ENCODE results near the gene PDE2A.

Gene PDE2A

DNA sequence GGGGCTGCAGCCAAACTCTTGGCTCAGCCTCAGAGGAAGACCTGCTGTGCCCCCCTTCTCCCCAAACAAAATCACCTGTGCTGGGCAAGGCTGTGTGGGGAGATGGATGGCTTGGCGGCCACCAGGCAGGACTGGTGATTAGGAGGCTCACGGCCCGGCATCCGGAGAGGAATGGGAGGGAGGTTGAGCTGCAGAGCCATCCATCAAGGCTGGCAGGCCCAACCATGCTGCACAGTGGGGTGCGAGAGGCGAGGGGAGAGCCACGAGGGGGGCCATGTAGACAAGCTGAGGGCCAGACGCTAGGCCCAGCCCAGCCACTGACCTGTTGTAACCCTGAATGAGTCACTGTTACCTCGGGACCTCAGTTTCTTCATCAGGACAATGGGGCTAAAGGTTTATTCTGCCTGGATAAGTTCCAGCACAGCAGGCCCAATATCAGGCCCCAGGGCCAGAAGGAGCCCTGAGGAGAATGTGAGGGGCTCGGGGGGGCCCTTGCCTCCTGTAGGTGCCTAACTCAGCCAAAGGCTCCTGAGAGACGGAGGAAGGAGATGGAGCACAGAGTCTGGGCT is 18.2 kb downstream of the PDE2A start:
- DNase-seq, result no peak

DNA sequence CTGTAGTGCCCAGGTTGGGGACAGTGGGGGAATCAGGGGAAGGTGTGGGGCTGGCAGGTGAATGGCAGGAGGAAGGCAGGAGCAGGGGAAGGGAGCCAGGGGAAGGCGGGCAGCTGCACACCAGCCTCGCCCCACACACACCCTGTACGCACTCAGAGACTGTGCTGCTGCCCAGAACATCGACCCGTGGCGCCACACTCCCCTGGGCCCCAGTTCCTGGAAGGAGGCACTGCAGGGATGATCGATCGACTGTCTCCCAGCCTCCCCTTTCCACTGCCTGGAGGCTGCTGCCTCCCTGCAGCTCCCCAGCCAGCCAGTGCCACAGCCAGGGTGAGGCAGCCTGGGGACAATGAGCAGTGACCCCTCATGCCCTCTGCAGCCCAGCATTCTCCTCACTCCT is 19.2 kb downstream of the PDE2A start:
- no peak for DNase-seq

DNA sequence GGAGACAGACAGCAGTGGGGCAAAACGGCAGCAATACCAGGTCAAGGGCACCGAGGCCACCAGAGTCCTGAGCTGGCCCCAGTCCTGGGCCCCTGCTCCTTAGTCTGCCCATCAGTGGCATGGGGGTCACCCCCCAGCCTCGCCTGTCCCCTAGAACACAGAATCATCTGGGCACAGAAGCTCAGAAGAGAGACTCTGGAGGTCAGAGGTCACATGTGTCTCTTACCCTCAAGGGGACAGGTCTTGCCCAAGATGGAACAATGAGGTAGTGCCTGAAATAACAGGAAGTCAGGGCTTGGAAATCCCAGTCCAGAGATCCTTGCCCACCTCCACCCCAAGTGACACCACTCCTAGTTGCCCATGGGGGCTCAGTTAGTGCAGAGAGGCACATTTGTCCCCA is 20.6 kb downstream of the PDE2A start:
- DNase-seq, result no peak

DNA sequence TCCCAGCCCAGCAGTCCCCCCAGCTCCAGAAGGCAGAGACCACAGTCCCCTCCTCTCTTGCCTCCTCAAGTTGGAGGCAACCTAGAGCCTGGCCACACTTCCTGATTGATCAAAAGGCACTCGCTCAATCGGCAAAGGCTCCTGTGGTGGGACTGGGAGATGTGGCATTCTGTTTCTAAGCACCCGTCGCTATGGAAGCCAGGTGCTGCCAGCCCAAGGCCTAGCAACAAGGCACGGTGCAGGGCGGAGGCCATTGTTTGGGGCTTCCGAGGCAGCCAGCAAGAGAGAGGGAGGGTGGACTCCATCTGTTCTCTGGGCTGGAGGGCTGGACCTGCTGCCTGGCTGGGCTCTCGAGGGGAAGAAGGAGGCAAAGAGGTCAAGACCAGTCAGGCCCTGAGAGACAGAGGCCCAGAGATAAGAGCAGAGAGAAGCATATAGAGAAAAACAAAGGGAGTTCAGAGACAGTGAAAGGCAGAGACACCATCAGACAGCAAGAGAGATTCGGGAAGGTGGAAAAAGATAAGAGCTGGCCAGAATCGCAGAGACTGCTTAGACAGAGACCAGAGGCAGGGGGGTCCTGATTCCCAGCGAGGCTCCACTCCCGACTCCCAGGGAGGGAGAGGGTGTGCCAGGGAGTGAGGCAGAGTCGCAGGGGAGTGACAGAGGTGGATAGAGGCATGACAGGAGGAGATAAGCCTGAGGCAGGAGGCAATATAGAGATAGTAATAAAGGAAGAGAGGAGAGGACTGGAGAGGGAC is 21.2 kb downstream of the PDE2A start:
- DNase-seq, result peak in 1 of 2 experiments; percentile 22

DNA sequence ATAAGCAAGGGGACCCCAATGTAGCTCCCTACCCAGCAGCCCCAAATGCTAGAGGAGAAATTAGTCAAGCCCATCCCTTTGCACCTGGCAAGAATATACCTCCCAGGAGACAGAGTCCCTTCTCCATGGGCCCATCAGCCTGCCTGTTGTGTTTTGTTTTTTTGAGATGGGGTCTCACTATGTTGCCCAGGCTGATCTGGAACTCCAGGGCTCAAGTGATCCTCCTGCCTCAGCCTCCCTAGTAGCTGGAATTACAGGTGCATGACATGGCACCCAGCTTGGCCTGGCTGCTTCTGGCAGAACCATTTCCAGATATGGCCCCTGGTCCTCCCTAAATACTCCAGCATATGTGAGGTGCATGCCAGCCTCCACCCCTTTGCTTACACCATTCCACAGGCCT is 22.1 kb downstream of the PDE2A start:
- DNase-seq, result no peak

DNA sequence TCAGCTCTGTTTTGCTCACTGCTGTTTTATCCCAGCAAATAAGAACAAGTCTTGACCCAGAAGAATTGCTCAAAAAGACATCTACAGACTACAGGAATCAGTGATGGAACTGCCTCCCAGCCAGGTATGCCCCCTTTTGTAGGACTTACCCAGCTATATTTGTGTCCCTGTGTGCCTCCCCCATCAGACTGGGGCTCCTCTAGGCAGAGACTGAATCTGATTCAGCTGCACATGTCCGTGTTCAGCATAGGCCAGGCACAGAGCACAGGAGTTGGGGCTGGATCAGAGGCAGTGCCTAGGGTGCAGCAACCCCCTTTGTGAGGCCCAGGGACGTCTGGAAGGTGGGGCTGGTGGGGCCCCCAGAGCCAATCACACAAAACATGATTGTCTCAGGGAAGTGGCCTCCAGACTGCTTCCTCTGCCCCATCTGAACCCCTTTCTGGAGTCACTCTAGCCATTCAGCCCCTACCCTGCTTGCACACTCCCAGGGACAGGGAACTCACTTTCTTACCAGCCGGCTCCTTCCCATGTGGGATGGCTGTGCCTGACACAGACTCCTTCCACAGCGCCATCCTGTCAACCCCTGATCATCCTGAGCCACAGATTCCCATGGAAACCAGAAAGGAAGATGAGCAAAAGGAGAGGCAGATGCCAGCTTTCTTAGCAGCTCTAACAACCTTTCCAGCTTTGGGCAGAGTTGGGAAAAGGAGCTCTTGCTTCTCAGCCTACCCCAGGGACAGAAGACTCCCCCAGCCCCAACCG is 24.8 kb downstream of the PDE2A start:
- DNase-seq, result no peak

DNA sequence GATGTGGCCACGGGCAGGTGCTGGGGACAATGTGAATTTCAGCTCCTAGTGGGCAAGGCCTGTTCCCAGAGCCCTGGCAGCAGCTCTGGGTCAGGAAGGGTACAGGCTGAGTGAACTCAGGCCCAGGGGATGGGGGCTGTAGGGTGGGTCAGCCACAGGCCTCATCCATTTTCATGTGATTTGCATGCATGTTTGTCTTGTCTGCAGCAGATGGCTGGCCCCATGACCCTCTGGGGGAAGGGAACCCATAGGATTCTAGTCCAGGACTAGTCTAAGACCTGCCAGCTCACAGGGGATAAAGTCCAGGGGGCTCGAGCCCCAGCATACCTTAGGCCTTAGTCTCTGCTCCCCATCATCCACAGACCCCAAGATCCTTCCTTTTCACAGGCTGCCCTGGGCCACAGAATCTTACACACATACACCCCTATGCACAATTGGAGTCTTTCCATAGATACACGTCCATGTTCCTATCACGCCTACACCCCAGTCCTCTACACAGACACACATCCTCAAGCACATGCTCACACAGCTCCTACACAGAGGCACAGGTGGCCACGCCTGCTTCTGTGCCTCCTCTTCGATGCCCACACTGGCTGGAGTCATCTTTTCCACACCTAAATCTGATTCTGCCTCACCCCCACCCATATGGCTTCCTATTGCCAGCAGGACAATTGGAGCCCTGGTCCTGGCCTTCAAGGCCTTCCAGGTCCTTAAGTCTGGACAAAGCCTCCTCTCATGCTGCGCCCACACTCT is 25.7 kb downstream of the PDE2A start:
- no peak for DNase-seq

DNA sequence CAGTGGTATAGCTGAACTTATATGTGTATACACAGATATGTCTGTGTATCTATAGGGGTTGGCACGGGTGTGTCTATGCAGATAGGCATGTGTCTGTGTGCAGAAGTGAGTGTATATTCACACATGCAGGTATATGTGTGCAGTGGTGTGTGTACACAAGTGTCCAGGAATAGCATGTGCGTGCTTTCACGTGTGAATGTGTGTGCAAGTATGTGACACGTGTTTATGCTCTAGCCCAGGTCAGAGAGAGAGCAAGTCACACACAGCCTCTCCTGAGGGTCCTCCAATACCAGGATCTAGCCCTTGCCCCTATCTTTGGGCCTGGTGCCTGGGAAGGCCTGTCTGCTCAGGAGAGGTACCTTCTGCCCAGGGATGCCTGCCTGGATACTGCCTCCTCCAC is 26.3 kb downstream of the PDE2A start:
- no peak for DNase-seq

DNA sequence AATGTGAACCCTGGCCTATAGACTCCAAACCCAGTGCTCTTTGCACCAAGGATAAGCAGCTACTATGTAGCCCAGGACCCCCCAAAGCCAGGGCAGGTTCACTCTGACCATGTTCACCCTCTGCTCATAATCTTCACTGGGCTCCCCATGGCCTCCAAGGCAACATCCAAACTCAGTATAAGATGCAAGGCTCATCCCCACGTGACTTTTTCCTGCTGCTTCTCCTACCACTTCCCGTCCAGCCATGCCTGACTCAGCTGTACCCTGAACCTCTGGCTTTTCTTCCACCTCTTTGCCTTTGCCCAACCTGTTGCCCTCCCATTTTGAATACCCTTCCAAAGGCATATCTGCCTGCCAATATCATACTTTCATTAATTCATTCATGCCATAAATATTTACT is 27.8 kb downstream of the PDE2A start:
- no peak for DNase-seq

DNA sequence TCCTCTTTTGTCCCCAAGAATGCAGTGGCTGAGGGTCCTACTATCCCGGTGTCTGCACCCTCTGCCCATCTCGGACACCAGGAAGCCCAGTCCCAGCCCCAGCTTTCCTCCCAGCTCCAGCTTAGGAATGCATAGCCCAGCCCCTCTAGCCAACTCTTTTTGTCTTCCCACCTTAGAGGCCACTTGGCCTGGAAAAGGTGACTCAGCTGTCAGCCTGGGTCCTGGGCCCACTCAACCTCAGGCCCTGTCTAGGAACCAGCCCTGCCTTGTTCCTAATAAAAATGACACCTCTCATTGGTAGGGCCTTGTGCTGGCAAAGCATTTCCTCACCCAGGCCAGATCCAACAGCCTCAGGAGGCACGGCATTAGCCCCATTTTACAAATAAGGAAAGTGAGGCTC is 28.2 kb downstream of the PDE2A start:
- no peak for DNase-seq

DNA sequence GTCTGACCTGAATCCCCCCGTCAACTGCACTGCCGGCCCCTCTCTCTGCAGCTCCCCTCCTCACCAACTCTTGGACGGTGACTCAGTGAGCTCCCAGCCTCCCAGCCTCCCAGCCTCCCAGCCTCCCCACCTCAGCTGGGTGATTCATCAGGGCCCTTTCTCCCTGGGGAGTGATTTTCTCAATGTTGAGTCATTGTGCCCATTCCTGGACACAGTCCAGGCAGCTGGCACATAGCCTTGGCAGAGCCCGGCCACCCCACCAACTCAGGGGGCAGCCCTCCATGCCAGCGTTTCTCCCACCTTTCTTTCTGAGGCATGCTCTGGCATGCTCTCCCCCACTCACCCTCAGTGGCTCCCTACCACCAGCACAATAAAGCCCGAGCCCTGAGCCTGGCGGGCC is 30.7 kb downstream of the PDE2A start:
- no peak for DNase-seq

DNA sequence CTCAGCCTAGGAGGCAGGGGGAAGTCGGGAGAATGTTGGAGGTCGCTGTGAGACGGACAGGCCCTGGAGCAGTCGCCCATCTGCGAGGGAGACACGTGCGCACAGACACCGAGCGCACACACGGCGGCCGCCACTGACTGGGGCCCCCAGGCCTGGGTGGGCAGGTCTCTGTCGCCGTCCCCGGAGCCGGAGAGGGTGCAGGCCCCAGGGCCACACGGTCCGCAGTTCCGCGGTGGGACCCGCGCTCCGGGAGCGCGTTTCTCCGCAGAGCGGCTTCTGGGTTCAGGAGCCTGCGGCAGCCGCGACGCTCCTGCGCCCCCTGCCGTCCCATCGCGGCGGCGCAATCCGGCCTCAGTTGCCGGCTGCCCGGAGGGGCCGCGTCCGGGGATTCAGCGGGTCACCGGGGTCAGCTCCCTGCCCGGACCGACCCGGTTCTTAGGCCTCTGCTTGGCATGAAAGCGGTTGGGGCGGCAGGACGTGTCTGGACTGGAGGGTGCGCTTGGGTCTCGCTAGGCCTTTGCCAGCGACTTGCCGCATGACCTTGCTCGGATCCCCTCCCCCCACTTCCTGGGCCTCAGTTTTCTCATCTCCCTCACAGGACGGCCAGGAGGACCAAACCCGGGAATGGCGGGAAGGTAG is 31.2 kb downstream of the PDE2A start:
- DNase-seq, result peak in 1 of 2 experiments; percentile 50

DNA sequence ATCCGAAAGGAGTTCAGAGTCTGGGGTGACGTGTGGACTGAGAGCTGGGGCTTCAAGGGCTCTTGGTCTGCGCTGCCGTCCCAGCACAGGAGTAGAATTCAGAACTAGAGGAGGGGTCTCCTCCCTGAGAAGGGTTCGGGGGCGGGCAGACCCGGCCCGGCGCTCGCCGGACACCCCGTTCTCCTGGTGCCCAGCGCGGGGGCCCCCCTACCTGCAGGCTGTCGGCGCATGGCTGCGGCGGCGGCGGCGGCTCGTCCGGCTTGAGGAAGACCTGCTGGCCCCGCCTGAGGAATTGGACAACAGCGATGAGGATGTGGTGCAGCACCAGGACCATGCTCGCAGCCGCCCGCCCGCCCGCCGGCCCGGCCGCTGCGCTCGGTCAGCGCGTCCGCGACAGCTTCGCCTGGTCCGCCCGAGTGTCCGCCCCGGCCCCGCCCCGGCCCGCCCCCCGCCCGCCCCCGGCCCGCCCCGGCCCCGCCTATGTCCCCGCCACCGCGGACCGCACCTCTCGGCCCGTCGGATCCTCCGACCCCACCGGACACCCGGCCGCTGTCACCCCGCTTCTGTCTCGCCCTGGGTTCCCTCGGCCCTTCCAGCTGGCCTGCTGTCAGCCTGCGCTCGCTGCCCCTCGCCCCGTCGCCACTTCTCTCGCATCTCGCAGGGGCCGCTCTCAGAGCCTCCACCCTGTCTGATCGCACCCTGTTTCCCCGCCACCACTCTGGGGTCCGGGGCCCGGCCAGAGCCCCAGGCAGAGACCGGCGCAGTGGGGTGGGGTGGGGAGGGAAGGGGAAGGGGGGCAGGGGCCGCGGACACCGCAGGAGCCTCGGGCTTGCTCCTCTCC is 32.0 kb downstream of the PDE2A start:
- no peak for DNase-seq

DNA sequence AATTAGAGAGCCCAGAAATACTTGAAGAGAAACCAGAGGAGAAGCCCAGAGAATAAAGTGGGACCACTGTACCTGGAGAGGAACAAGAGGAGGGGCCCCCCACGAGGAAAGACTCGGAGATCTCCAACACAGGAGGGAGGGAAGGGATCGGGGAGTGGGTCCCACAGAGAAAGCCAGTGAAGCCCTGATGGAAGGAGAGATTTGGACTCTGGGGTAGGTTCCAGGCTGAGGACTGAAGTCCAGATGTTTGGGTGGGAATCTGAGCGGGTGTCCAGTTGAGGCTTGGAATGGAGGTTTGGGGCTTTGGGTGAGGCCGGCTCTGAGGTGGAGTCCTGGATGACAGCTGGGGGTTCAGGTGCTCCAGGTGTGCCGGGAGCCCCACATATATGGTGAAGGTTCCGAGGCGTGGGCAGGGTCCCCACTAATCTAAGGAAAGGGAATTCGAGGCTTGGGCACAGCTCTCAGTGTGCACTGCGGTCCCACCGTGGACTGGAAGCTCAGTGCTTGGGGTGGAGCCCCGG is 32.6 kb downstream of the PDE2A start:
- DNase-seq, result no peak

DNA sequence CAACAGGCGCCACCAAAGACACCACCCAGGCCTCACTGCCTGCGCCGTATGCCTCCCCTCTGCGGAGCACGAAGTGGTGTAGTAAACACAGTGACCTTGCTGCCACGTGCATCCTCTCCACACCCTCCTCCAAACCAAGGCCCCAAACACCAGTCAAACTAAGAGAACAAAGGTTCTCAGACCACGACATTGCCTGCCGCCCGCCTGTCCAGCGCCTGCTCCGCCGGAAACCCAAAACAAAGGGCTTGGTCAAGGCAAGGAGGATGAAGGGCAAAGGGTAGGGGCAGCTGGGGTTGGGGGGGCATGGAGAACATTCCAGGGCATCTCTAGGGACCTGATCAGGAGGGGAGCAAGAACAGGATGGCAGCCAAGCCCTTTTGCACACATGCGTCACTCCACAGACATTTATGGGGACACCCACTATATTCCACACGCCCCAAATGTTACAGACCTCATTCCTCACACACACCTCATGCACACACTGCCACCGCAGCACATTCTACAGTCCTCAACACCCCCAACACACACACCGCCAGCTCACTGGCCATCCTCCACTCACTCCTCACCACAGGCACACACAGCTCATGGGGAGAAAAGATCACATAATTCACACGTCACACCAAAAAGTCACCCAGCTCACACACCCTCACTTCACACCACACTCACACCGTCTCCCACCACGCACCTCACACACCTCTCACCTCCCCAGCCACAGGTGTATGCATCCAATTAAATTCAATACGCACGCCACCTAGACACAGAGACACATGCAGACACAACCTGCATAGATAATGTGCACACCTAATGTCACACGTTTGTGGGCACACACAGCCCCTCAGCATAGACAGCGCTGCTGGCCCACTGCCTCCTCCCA is 34.5 kb downstream of the PDE2A start:
- DNase-seq, result no peak

DNA sequence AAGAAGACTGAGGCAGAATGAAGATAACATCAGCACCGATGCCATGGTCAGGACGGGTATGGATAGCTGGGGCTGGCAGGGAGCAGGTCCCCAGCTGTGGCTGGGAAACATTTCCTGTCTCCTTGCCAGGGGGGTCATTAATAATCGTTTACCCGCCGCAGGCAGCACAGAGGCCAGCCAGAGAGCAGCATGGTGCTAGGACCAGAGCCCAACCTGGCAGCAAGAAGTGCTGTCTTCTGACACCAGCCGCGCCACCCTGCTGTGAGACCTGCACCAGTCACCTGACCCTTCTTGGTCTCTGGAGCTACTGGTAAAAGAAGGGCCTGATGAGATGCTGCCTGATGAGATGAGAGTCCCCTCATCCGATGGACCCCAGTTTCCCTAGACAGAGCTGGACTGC is 36.3 kb downstream of the PDE2A start:
- peak in 1 of 2 experiments; percentile 35 for DNase-seq

DNA sequence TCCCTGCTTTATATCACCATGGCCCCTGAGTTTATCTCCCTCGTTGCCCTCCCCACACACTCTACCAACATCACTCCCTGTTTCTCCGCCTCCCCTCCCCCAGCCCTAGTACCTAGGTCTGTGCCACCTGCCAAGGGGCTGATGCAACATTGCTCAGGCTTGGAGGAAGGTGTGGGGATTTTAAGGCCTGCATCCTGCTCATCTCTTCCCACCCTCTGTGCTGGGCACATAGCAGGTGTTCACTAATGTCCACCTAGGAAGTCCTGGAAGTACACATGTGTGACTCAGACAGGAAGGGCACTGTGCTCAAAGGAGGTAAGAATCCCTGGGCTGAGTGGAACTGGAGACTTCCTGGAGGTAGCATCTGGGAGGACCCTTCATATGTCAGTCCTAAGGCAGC is 37.0 kb downstream of the PDE2A start:
- DNase-seq, result no peak

DNA sequence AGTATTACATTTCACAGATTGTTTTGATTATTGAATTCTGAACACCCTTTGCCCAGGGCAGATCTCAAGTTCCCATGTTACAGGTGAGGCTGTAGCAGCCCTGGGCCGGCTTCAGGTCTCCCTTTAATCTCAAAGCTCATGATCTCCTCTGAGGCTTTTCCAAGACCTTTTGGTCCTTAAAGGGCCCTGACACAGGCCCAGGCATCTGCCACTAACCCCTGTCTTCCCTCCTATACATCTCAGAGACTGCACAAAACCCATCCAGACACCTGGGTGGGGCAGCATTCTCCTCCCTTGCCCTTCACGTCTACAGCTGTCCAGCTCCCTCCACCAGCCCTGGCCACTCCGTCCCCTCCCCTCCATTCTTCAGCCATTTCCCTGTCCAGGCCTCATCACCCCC is 37.8 kb downstream of the PDE2A start:
- no peak for DNase-seq

DNA sequence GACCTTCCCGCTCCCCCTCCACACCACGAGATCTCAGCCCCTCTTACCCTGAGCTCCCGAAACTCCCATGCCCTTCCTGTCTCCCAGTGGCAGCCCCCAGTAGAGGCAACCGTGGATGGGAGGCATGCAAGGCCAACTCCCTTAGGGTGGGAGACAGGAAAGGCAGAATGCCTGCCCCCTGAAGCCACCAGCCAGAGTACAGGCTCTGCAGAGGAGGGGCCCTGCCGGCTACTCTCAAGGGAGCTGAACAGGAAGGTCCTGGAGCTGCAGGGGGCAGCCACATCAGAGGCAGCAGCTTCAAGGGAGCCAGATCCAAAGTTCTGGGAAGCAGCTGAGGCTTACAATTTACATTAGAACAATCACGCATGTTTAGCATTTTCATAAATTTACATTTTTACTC is 38.3 kb downstream of the PDE2A start:
- no peak for DNase-seq

DNA sequence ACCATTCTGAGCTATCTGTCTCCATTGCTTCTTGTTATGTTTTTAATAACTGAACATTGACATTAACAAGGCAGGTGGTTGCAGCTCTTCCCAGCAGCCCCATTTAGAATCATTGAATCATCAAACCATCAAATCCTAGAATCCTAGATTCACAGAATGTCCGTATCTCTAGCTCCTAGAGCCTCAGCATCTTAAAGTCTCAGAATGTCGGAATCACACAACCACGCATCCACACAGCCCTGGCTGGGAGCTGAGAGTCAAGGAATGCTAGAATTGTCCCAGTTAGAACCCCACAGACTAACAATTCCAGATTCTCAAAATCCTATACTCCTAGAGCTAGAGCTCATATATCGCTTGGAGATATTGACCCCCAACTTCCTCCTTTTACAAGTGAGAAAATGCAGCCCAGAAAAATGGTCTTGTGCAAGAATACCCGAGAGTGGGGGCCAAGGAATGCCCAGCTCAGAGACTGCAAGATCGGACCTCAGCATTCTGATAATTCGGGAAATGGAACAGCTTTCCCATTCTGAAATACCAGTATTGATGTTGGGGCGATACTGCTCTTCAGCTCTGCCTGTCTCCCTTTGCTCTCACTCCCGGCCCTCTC is 38.8 kb downstream of the PDE2A start:
- DNase-seq, result no peak

Measured in NCI-H2081 (cell line).